Stimulated activated CD8-positive, alpha-beta memory T cell treated with anti-CD3 and anti-CD28 coated beads, Interleukin-7, amount 100 ng/mL, for 1 hour (primary cell): ENCODE data around the gene DOC2B.
"Not testable (repeated sequence)": the region's sequence is repeated elsewhere in the genome, so short reads cannot be mapped to it uniquely, and the experiment has no call there.

ENCODE experiments used
- DNase-seq, 2 donors: peaks; one replicate each; pipeline ENCODE4 v3.0.0-alpha.2; 2020; ENCODE audit warnings: low read depth in 2 of 2

Gene DOC2B

GRCh38 chr17:145671-146541 is 35.5 kb downstream of the DOC2B start:
- DNase-seq, result no peak

GRCh38 chr17:144936-145670 is 36.3 kb downstream of the DOC2B start:
- DNase-seq, result no peak

- DNase-seq, result peak; percentile 74 to 82
Measured at GRCh38 chr17:143785-144281, 37.6 kb downstream of the DOC2B start.

- DNase-seq, result no peak
Measured at GRCh38 chr17:142876-143784, 38.3 kb downstream of the DOC2B start.

- no peak for DNase-seq
Measured at GRCh38 chr17:142102-142661, 39.3 kb downstream of the DOC2B start.

- DNase-seq, result not testable (repeated sequence)
Measured at GRCh38 chr17:139401-140205, 41.8 kb downstream of the DOC2B start.

GRCh38 chr17:137166-137807 is 44.2 kb downstream of the DOC2B start, which contains the start of gene SCGB1C2:
TSS of gene SCGB1C2 (plus strand) at chr17:137569. CDS start at chr17:137591, 22 bp downstream.
- DNase-seq, result not testable (repeated sequence)

GRCh38 chr17:136531-136930 is 44.9 kb downstream of the DOC2B start:
- DNase-seq, result peak; percentile 32 to 61

GRCh38 chr17:135895-136294 is 45.6 kb downstream of the DOC2B start:
- not testable (repeated sequence) for DNase-seq

GRCh38 chr17:135022-135421 is 46.4 kb downstream of the DOC2B start:
- DNase-seq, result not testable (repeated sequence)

GRCh38 chr17:134332-134785 is 47.1 kb downstream of the DOC2B start:
- DNase-seq, result not testable (repeated sequence)

- DNase-seq, result not testable (repeated sequence)
Measured at GRCh38 chr17:133932-134331, 47.5 kb downstream of the DOC2B start.

- not testable (repeated sequence) for DNase-seq
Measured at GRCh38 chr17:118339-118917, 63.0 kb downstream of the DOC2B start.

- DNase-seq, result not testable (repeated sequence)
Measured at GRCh38 chr17:113111-113510, 68.3 kb downstream of the DOC2B start.
